ENCODE measurements around the gene LMO2.

DNA sequence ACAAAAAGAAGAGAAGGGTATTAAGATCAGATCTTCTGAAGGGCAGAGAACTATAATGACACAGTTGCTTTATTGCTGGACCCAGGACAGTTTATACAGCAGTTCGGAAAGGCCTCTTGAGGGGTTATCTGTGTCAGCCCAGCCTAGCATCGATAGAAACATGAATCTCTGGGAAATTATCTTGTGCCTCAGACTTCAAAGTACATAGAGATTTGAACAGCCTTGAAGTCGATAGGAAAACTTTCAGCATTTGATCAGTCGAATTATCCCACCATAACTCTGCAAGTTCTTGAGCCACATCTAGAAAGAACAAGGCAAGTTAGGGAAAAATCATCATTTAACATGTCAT lies 2.5 kb upstream of the LMO2 start:
- TF ChIP-seq, protein P1, sequence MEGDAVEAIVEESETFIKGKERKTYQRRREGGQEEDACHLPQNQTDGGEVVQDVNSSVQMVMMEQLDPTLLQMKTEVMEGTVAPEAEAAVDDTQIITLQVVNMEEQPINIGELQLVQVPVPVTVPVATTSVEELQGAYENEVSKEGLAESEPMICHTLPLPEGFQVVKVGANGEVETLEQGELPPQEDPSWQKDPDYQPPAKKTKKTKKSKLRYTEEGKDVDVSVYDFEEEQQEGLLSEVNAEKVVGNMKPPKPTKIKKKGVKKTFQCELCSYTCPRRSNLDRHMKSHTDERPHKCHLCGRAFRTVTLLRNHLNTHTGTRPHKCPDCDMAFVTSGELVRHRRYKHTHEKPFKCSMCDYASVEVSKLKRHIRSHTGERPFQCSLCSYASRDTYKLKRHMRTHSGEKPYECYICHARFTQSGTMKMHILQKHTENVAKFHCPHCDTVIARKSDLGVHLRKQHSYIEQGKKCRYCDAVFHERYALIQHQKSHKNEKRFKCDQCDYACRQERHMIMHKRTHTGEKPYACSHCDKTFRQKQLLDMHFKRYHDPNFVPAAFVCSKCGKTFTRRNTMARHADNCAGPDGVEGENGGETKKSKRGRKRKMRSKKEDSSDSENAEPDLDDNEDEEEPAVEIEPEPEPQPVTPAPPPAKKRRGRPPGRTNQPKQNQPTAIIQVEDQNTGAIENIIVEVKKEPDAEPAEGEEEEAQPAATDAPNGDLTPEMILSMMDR (IDR thresholded peaks at IDR 0.05): no peak
- TF ChIP-seq POLR2A (IDR thresholded peaks at IDR 0.05): no peak
